DOHH2 (cell line): ENCODE results near the gene CENPK.

Source experiments
- H3F3A ChIP-seq: fragments of 200-600 bp; sonication (generic), shearing (Covaris generic); 2 replicates; pipeline ENCODE4 v1.6.0; 2016; ENCODE audit warnings: antibody characterized with exemption, mild to moderate bottlenecking; ENCODE audit not compliant: control insufficient read depth, insufficient read depth
- H3K27ac ChIP-seq: fragments of 200-600 bp; sonication (generic); 2 replicates; pipeline ENCODE4 v1.5.1; 2014; ENCODE audit warnings: low read depth, mild to moderate bottlenecking, low read length, moderate library complexity
- H3K27me3 ChIP-seq: fragments of 200-600 bp; sonication (generic); 2 replicates; pipeline ENCODE4 v1.6.1; 2014; ENCODE audit warnings: mild to moderate bottlenecking, low read length, mixed read lengths; ENCODE audit not compliant: control insufficient read depth
- H3K36me3 ChIP-seq: fragments of 200-600 bp; sonication (generic); 2 replicates; pipeline ENCODE4 v1.6.1; 2014; ENCODE audit warnings: mild to moderate bottlenecking, low read length, moderate library complexity, mixed read lengths; ENCODE audit not compliant: control insufficient read depth
- H3K4me1 ChIP-seq: fragments of 200-600 bp; sonication (generic); 2 replicates; pipeline ENCODE4 v1.6.1; 2014; ENCODE audit warnings: mild to moderate bottlenecking, low read length, mixed read lengths; ENCODE audit not compliant: control insufficient read depth
- H3K4me2 ChIP-seq: fragments of 200-600 bp; sonication (generic); 2 replicates; pipeline ENCODE4 v1.6.0; 2014; ENCODE audit warnings: mild to moderate bottlenecking, low read length, moderate library complexity
- H3K4me3 ChIP-seq: fragments of 200-600 bp; sonication (generic); 2 replicates; pipeline ENCODE4 v1.5.1; 2014; ENCODE audit warnings: mild to moderate bottlenecking, low read length, mixed read lengths
- H3K79me2 ChIP-seq: fragments of 200-600 bp; sonication (generic); 2 replicates; pipeline ENCODE4 v1.6.1; 2014; ENCODE audit warnings: mild to moderate bottlenecking, low read length, mixed read lengths; ENCODE audit not compliant: control insufficient read depth
- H3K9me2 ChIP-seq: fragments of 200-600 bp; sonication (generic); replicated peaks from 2 replicates; pipeline ENCODE4 v1.6.1; 2014; ENCODE audit warnings: mild to moderate bottlenecking, low read length, mixed read lengths; ENCODE audit not compliant: control insufficient read depth
- H3K9me3 ChIP-seq: fragments of 200-600 bp; sonication (generic); 2 replicates; pipeline ENCODE4 v1.6.1; 2014; ENCODE audit warnings: antibody characterized with exemption, low read length, mixed read lengths; ENCODE audit not compliant: control insufficient read depth, insufficient read depth
- H4K20me1 ChIP-seq: fragments of 200-600 bp; sonication (generic); 2 replicates; pipeline ENCODE4 v1.6.0; 2014; ENCODE audit warnings: low read depth, mild to moderate bottlenecking, antibody characterized with exemption, low read length, moderate library complexity; ENCODE audit not compliant: control insufficient read depth, insufficient read depth
- EZH2phosphoT487 ChIP-seq: fragments of 200-600 bp; sonication (generic); IDR thresholded peaks from 2 replicates; pipeline ENCODE4 v1.6.1; 2017; ENCODE audit warnings: borderline replicate concordance, mild to moderate bottlenecking, antibody characterized with exemption, low read length, moderate library complexity, mixed read lengths
- TF ChIP-seq, protein P1 (sequence below): fragments of 200-600 bp; sonication (generic); IDR thresholded peaks from one replicate; pipeline ENCODE4 v1.5.1; 2014; ENCODE audit warnings: antibody characterized with exemption, mild to moderate bottlenecking, low read depth, low read length; ENCODE audit not compliant: poor library complexity, severe bottlenecking

Gene CENPK

DNA sequence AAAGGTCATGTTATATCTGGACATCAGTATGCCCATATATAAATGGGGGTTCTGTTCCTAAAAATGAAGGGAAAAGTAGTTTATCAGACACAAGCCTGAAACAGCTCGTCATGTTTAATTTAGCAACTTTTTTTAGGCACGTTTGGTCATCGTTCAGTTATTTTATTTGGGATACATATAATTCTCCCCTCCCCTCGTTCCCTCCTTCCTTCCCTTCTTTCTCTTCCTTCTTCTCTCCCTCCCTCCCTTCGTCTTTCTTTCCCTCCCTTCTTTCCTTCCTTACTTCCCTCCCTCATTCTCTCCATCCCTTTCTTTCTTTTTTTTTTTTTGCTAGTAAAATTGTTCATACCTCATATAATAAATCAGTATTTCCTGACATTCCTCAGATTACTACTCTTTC lies 3.5 kb upstream of the CENPK start:
- H3K9me2 ChIP-seq = no peaks in the 10 kb centered on the region
- H3K9me3 ChIP-seq = no peaks in the 10 kb centered on the region
- no peak overlapping the region for H3K27ac ChIP-seq
- H3K36me3 ChIP-seq = peaks cover 55% of the 10 kb centered on the region
- no peak overlapping the region for H3K4me3 ChIP-seq
- TF ChIP-seq EZH2phosphoT487 = no peak
- TF ChIP-seq, protein P1, sequence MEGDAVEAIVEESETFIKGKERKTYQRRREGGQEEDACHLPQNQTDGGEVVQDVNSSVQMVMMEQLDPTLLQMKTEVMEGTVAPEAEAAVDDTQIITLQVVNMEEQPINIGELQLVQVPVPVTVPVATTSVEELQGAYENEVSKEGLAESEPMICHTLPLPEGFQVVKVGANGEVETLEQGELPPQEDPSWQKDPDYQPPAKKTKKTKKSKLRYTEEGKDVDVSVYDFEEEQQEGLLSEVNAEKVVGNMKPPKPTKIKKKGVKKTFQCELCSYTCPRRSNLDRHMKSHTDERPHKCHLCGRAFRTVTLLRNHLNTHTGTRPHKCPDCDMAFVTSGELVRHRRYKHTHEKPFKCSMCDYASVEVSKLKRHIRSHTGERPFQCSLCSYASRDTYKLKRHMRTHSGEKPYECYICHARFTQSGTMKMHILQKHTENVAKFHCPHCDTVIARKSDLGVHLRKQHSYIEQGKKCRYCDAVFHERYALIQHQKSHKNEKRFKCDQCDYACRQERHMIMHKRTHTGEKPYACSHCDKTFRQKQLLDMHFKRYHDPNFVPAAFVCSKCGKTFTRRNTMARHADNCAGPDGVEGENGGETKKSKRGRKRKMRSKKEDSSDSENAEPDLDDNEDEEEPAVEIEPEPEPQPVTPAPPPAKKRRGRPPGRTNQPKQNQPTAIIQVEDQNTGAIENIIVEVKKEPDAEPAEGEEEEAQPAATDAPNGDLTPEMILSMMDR = no peak
- no peaks in the 10 kb centered on the region for H3K27me3 ChIP-seq
- no peaks in the 10 kb centered on the region for H4K20me1 ChIP-seq
- H3F3A ChIP-seq = no peaks in the 10 kb centered on the region
- H3K79me2 ChIP-seq = peaks cover 54% of the 10 kb centered on the region
- peaks cover 20% of the 10 kb centered on the region for H3K4me1 ChIP-seq
- no peak overlapping the region for H3K4me2 ChIP-seq

DNA sequence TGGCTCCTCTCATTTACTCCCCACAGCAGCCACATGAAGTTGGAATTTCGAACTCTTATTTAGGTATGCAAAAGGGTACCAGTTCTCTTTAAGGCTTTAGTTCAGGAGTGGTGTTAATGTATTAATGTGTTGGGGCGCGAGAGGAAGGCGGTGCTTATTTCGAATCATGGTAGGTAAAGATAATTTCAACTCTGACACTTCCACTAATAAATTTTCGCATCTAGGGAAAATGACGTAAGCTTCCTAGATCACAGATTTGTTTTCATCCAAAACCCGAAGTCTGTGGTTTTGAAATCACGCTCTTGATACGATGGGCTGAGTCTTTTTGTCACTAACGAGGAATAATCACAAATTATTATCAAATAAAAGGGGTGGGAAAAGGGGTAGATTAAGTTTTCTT lies 809 bp upstream of the CENPK start:
- peaks cover 25% of the 10 kb centered on the region for H3K4me1 ChIP-seq
- peaks cover 61% of the 10 kb centered on the region for H3K36me3 ChIP-seq
- no peaks in the 10 kb centered on the region for H3F3A ChIP-seq
- H3K27me3 ChIP-seq = no peaks in the 10 kb centered on the region
- peak overlapping the region; percentile 78 for H3K27ac ChIP-seq
- TF ChIP-seq EZH2phosphoT487 = no peak
- TF ChIP-seq, protein P1 = no peak
- no peaks in the 10 kb centered on the region for H3K9me3 ChIP-seq
- peak overlapping the region; percentile 79 for H3K4me3 ChIP-seq
- peak overlapping the region; percentile 94 for H3K4me2 ChIP-seq
- no peaks in the 10 kb centered on the region for H4K20me1 ChIP-seq
- peaks cover 80% of the 10 kb centered on the region for H3K79me2 ChIP-seq
- H3K9me2 ChIP-seq = no peaks in the 10 kb centered on the region

DNA sequence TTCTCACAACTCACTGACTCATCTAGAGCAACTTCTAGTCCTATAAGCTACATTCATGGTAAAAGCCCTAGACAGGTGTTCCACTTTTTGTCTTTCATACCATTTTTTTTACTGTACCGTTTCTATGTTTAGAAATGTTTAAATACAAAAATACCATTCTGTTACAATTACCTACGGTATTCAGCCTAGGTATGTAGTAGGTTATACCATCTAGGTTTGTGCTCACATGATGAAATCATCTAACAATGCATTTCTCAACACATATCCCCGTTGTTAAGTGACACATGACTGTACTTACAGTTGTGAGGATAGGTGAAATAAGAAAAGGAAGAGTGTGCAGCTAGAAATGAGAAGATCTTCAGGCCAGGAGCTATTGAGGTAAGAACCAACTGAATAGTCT lies 6.2 kb downstream of the CENPK start:
- H3K27me3 ChIP-seq = no peaks in the 10 kb centered on the region
- H3F3A ChIP-seq = no peaks in the 10 kb centered on the region
- H3K4me1 ChIP-seq = peaks cover 7% of the 10 kb centered on the region
- no peaks in the 10 kb centered on the region for H3K9me2 ChIP-seq
- H3K4me2 ChIP-seq = no peak overlapping the region
- peaks cover 70% of the 10 kb centered on the region for H3K79me2 ChIP-seq
- no peaks in the 10 kb centered on the region for H3K9me3 ChIP-seq
- no peak overlapping the region for H3K4me3 ChIP-seq
- no peak overlapping the region for H3K27ac ChIP-seq
- TF ChIP-seq EZH2phosphoT487 = no peak
- TF ChIP-seq, protein P1 = no peak
- H3K36me3 ChIP-seq = peaks cover 85% of the 10 kb centered on the region
- no peaks in the 10 kb centered on the region; the same call in 1 of the 2 replicates for H4K20me1 ChIP-seq

DNA sequence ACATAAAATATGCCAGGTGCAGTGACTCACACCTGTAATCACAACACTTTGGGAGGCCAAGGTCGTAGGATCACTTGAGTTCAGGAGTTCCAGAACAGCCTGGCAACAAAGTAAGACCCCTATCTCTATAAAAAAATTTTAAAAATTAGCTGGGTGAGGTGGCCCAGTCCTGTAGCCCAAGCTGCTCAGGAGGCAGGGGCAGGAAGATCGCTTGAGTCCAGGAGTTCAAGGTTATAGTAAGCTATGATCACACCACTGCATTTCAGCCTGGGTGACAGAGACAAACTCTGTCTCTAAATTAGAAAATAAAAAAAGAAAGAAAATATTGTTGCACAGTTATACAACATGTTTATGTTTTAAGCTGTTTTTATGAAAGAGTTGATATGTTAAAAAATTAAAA lies 6.8 kb downstream of the CENPK start:
- H4K20me1 ChIP-seq = no peaks in the 10 kb centered on the region; the same call in 1 of the 2 replicates

More for the DNA sequence above, 6.8 kb downstream of the CENPK start:
- Histone ChIP-seq H3K4me1 (peaks cover 2% of the 10 kb centered on the region), H3K4me3 (no peak overlapping the region), H3K9me3 (no peaks in the 10 kb centered on the region), H3K4me2 (no peak overlapping the region), H3K27ac (no peak overlapping the region), H3F3A (no peaks in the 10 kb centered on the region), H3K36me3 (peaks cover 83% of the 10 kb centered on the region), H3K9me2 (no peaks in the 10 kb centered on the region), H3K27me3 (no peaks in the 10 kb centered on the region), H3K79me2 (peaks cover 64% of the 10 kb centered on the region)
- TF ChIP-seq, protein P1 = no peak
- TF ChIP-seq EZH2phosphoT487 = no peak
